Stimulated activated CD4-positive, alpha-beta T cell treated with anti-CD3 and anti-CD28 coated beads, Interleukin-12 subunit alpha, Interleukin-12 subunit beta, amount 100 ng/mL, for 24 hours (primary cell): Measurements from ENCODE around the gene OR9Q1.

Source experiments
- DNase-seq, 2 experiments: peaks; one replicate each; pipeline ENCODE4 v3.0.0-alpha.2; 2020; ENCODE audit warnings: low read depth in 2 of 2

The OR9Q1 gene

DNA sequence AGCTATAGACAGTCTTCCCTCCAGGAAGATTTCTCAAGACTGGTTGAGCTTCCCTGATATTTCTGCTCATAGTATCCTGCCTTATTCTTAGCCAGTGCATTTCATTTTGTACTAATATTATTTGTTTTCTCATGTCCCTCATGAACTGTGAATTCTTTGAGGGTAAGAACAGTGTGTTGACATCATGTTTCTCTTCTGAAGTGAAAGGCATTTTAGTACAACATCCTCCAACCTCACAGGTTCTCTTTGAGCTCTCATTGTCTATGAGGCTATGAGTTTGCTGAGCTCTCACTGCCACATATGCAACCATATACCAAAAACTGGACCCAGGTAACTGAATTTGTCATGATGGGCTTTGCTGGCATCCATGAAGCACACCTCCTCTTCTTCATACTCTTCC, 7.0 kb downstream of the OR9Q1 start, which contains the start of gene OR6Q1:
Gene OR6Q1, plus strand, starts transcription at position 301 of the 400 bp plus-strand sequence. Its CDS starts 0 bp downstream, at position 301.
- no peak for DNase-seq

DNA sequence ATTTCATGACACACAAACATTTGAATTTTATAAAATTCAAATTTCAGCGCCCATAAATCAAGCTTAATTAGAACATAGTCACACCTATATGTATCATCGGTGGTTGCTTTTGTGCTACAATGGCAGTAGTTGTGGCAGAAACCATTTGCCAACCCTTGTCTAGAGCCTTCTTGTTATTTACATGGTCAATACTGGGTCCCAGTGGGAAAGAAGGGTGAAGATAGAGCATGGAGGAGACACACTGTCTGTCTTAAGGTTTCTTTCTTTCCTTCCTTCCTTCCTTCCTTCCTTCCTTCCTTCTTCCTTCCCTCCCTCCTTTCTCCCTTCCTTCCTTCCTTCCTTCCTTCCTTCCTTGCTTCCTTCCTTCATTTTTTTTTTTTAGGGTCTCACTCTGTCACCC, 10.8 kb downstream of the OR9Q1 start:
- no peak for DNase-seq

DNA sequence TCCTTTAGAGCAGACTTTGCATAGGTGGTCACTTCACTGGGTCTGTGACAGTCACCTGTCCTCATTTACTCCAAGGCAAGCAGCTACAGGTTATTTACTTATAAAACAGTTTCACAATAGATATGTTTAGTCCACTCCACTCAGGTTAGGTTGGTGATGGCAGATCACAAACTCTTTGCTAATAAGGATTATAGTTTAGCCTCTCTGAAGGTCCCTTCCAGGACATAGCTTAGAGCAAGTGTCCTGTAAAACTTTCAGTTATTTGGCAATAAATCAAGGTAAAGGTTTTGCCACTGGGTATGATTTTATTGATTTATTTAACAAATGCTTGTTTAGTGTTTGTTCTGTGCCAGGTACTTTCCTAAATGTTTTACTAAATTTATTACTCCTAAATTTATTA, 15.9 kb downstream of the OR9Q1 start:
- DNase-seq = no peak

GRCh38 chr11:58043379-58043778, 19.7 kb downstream of the OR9Q1 start:
- no peak for DNase-seq

DNA sequence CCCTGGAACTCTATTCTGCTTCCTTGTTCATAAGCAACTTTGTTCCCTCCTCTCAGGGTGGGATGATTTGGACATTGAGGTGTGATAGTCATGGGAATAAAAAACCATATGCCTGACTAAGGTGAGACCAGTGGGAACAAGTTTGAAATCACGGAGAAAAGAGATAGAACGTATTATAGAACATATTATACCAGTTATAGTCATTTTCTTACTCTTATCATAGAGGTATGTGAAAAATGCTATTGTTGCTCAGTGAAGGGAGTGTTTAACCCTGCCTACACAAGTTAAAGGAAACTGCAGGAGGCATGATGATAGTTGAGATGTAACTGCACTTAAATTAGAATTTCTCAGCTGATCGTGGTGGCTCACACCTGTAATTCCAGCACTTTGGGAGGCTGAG, 22.6 kb downstream of the OR9Q1 start:
- DNase-seq = no peak

GRCh38 chr11:58047818-58048217, 24.1 kb downstream of the OR9Q1 start:
- no peak for DNase-seq

DNA sequence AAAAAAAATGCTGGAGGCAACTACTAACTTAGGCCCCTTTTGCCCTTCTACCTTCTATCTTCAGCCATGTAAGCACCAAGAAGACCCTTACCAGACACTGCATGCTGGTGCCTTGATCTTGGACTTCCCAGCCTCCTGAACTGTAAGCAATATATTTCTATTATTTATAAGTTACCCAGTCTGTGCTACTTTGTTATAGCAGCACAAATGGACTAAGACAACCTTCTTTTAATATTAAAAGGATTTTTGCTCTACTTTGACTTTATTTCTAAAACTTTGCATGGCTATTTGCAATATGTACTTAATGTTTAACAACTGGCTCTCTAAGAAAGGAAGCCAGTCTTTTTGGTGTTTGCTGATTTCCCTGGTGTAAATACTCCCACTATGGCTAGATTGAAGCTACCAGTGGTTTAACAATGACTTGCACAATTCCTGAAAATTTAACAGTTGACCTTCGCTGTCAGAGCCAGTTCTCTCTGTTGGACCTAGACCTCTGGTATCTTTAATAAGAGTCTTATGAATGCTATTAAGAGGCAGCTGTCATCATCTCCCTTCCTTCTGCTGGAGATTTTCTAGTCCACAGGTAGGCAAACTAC, 32.2 kb downstream of the OR9Q1 start:
- DNase-seq = no peak

GRCh38 chr11:58057481-58057880, 33.8 kb downstream of the OR9Q1 start:
- no peak for DNase-seq

DNA sequence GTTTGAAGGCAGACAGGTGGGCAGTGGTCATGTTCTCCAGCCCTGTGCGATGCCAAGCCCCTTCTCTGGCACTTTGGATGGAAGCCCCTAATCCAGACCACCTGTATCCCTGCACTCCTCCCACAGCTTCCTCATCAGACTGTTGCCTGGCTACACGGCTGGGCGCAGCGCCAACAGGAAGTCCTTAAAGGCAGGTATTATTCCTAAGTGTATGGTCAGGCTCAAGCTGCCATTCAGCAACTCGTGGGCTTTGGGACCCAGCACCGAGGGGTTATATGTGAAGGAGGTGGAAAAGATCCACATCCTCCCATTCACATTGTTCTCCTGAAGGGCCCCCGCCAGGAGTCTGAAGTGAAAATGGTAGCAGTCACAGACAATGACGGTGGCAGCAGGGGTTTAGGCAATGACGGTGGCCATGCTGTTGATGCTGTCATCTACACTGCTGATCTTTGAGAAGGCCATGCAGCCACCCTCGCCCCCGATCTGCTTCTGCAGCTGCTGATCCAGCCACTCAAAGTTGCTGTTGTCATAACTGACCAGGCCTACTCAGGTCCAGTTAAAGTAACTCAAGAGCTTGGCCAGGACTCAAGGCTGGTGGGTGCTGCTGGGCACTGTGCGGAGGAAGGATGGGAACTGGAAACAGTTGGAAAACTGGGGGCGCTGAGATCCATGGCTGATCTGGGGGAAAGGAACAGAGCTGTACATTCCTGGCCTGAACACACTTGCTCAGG, 34.8 kb downstream of the OR9Q1 start:
- no peak for DNase-seq

DNA sequence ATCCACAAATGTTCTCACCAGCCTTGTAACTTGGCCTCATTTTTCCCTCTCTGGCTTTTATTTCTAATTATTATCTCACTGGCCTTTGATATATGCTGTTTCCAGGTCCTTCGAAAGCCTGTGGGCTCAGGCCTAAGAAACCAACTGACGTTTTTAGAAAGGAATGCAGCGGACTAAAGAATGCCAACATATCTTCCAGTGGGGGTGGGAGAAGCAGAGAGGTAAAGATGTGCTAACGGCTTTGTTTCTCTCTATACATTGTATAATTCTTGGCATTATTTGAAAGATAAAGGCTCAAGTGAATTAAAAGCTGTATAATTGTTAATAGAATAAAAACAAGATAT, 35.3 kb downstream of the OR9Q1 start:
- DNase-seq = no peak

- DNase-seq = no peak
These were observed 36.9 kb downstream of the OR9Q1 start for GRCh38 chr11:58060535-58060934.

DNA sequence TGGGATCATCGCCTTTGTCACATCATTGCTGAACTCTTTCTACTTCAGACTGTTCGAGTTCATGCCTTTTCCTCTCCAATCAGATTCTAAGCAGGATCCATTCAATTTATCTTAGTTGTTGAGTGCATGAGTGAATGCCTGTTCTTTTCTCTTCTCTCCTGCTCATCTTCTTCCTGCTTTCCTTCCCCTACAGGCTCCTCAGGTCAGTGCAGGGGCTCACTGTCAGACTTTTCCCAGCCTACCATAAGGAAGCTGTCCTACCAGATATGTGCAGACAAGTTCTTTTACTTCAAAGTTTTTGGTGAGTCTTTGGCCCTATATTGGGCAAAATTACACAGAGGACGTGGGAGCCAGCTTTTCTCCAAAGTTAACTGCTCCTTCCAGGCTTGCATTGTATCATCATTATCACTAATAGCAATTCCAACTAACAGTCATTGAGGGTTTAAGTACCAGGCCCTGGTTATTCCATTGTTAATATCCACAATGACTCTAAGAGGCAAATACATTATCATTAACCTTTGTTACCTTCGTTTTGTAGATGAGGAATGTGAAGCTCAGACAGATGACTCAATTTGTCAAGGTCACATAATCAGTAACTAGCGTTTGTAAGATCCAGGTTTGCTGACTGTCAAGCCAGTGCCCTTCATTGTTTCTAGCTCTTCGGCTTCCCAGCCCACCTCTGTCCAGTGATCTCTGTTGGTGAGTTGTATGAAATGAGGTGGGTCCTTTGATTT, 37.4 kb downstream of the OR9Q1 start:
- no peak for DNase-seq

GRCh38 chr11:58061813-58062212, 38.1 kb downstream of the OR9Q1 start:
- no peak for DNase-seq

GRCh38 chr11:58067685-58068084, 44.0 kb downstream of the OR9Q1 start:
- DNase-seq = no peak

- no peak for DNase-seq
These were observed 45.0 kb downstream of the OR9Q1 start for GRCh38 chr11:58068655-58069054.

DNA sequence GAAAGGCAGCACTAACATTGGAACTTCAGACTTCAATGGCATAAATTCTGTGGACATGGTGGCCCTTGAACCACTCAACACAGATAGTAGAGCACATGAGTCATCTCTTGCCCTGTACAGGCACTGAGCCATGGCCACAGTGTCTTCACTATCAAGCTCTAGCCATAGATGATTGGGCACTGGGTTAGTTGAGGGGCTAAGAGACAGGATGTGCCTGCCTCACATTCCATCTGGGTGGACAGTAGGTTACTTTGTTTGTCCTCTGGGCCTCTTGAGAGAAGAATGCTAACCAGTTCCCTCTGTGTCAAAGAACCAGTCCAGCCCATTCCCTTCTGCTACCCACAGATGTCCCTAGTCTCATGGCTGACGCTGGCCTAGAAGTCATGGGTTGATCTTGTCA, 46.9 kb downstream of the OR9Q1 start:
- DNase-seq = no peak

- no peak for DNase-seq
These were observed 52.1 kb downstream of the OR9Q1 start for GRCh38 chr11:58075781-58076180.

DNA sequence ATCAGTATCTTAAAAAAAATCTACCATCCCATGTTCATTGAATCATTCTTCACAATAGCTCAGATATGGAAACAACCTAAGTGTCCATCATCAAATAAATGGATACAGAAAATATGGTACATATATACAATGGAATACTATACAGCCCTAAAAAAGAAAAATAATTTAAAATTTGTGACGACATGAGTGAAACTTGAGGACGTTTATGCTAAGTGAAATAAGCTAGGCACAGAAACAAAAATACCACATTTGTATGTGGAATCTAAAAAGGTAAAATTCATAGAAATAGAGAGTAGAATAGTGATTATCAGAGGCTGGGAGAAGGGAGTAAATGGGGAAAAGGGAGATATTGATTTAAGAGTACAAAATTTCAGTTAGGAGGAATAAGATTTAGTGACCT, 62.8 kb downstream of the OR9Q1 start:
- DNase-seq = no peak

DNA sequence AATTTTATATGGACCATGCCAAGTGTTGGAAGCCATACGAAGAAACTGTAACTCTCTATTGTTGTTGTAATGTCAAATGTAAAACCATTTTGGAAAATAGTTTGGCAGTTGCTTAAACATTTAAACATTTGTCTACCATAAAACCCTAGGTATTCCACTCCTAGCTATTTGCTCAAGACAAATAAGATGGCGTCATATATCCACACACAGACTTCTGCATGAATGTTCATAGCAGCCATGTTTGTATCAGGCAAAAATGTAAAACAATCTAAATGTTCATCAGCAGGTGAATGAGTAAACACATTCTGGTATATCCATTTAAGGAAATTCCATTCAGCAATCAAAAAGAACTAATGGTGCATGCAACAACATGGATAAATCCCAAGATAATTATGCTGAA, 73.8 kb downstream of the OR9Q1 start:
- DNase-seq = no peak

DNA sequence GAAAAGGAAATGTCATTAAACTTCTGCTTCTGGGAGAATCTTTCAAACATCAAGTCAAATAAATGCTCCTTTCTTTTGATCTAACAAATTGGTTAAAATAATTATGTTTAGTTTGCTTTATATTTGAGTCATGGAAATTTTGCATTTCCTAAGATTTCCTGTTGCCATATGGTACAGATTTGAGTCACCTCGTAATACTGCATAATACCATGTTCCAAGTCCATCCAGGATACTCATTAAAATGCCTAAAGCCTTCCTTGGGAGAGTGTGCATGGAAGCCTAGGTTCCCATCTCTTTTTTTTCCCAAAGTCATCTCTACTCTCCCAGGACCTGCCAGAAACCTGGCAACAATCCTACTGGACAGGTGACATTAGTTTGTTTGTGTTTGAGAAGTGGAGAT, 97.4 kb downstream of the OR9Q1 start:
- no peak for DNase-seq

GRCh38 chr11:58125469-58125868, 101.8 kb downstream of the OR9Q1 start, which contains the start of gene OR9I1:
Gene OR9I1 (minus strand): TSS chr11:58125530. CDS start chr11:58119444, 6,086 bp downstream.
- no peak for DNase-seq

DNA sequence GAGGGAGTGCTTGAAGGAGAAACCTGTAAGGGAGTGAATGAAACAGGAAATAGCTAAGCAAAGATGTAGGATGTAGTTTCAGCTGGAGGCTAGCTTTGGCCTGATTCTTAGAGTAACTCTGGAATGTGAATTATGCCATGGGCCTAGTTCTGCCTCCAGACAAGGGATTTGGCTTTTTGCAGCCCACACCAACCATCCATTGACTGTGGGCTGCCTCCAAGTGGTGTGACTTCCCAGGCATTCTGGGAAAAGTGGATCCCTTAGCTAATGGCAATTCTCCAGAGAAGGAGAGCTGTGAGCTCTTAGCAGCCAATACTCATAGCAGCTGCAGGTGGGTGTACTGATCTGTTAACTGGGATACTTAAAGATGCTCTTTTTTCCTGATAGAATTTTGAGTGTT, 103.7 kb downstream of the OR9Q1 start:
- no peak for DNase-seq
